Activated CD8-positive, alpha-beta memory T cell treated with anti-CD3 and anti-CD28 coated beads for 4 hours (primary cell): ENCODE measurements around the gene CETP.

Source experiments
- DNase-seq, 2 donors: peaks; one replicate each; pipeline ENCODE4 v3.0.0-alpha.2; 2020; ENCODE audit warnings: low read depth in 2 of 2

The CETP gene, protein sequence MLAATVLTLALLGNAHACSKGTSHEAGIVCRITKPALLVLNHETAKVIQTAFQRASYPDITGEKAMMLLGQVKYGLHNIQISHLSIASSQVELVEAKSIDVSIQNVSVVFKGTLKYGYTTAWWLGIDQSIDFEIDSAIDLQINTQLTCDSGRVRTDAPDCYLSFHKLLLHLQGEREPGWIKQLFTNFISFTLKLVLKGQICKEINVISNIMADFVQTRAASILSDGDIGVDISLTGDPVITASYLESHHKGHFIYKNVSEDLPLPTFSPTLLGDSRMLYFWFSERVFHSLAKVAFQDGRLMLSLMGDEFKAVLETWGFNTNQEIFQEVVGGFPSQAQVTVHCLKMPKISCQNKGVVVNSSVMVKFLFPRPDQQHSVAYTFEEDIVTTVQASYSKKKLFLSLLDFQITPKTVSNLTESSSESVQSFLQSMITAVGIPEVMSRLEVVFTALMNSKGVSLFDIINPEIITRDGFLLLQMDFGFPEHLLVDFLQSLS

DNA sequence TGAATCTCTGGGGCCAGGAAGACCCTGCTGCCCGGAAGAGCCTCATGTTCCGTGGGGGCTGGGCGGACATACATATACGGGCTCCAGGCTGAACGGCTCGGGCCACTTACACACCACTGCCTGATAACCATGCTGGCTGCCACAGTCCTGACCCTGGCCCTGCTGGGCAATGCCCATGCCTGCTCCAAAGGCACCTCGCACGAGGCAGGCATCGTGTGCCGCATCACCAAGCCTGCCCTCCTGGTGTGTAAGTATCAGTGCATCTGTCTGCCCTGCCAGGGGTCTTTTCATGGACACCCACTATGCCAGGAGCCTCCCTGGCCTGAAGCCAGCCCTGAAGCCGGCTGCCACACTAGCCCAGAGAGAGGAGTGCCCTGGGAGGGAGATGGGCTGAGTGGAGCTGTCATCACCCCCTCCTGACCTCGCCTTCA is at the start of gene CETP:
TSS of gene CETP (plus strand) at position 100 of the 431 bp plus-strand sequence. CDS start at position 130, 30 bp downstream.
- no peak for DNase-seq

DNA sequence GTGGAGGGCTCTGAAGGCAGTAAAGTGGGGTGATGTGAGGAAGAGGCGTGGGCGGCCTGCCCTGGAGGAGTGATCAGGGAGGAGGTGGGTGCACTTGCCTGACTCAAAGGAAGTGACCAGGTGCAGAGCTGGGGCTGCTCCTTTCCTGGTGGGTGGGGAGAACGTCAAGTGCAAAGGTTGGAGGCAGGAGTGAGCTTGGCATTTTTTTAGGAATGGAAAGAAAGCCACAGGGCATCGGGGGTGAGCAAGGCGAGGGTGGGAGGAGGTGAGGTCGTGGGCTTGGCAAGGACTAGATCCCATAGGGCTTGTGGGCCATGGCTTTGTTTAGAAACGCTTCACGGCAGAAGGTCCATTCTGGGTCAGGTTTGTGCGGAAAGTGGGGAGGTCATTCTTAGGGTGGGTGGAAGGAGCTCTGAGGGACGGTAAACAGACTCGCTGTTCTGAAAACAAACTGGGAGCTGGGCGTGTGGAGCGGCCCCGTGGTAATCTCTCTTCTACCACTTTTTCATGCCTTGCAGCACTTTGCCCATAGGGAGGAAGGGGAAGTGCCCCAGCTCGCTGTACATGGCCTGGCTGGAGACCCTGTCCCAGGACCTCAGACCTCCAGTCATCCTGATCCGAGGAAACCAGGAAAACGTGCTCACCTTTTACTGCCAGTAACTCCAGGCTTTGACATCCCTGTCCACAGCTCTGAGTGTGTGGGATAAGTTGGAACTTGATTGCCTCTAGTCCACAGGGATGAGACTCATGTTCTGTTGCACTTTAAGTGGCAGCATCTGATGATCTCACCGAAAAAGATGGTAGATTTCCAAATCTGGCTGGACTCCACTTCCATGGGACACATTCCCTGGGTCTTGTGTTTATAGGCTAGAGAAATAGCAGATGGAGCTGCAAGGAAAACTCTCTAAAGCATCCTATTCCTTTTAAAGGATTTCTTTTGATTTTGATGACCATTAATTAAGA is 48.7 kb upstream of the CETP start:
- no peak for DNase-seq

DNA sequence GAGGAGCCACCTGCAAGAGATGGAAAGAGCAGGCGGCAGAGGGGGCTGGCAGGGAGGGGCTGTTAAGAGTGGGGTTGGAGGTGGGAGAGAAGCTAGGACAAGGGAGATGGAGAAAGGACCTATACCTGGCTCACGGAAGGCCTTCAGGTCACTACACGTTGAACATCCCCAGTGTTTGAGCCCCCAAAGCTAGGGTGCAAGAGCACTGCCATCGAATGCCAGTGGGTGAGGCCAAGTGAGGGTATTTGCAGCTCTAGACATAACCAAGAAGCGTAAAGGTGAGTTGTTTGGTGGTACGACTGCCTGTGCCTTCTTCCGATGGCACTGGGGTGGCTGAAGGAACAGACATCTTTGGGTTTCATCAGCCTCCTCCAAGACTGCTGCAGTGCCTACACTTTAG is 46.9 kb upstream of the CETP start:
- no peak for DNase-seq

DNA sequence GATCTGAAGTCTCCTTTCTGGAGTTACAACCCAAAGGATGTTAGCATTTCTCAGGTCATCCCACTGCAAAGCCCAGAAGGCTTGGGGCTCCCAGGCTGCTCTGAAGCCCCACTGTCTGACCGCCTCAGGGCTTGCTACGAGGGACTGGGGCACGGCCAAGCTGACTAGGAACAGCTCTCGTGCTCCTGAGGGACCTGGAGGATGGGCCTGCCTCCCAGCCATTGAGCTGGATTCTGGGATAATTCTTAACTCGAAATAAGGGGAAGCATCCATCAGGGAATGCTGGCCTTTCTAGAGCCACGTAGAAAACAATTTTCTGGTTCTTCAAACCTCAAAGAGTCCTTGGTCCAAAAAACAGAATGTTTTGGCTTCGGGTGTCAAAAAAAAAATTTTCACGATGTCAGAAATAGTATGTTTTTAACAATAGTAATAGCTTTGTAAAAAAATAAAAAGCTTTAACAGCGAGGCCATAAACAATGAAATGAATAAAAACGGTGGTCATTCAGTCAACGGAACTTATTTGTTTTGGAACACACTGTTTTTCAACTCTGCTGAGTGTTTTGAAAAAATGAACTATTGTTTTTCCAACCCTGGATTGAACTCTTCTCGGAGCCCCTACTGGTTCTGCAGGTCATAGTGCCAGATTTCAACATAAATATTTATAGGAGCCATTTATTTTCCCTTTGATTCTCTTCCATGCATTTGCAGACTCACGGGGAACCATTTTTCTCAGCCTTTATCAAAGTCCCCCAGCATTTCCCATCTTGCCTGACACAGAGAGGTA is 46.2 kb upstream of the CETP start:
- DNase-seq = no peak

DNA sequence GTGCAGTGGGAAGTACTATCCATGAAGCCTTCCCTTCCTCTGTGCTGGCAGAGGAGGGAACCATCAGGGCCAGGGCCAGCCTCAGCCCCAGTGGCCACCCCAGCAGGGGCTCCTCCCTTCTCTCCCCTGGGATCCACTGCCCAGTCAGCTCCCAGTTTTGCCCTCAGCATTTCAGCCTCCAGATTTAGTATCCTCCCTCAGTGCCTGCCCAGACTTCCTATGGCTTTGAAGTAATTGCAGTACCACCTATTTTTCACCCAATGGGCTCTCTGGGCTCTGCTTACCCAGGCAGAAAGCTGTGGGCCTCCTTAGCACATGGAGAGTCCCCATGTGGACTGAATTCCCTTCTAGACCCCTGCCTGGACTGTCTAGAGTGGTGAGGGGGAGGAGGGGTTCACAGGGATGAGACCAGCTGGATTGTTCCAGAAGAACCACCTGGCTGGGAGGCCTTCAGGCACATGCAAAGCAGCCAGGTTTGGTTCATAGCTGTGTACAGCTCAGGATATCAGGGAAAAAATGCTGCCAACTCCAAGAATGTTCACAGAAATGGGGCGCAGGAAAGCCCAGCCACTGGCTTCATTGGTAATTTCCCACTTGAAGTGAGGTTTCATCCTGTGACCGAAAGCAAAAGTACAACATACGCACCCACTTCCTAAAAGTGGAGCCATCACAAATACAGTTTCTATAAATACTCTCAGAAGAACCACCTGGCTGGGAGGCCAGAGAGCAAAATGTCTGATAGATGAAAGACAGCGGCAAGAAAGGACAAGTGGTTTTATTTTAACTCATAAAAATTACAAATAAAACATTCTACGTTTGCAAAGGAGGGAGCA is 45.0 kb upstream of the CETP start:
- no peak for DNase-seq

DNA sequence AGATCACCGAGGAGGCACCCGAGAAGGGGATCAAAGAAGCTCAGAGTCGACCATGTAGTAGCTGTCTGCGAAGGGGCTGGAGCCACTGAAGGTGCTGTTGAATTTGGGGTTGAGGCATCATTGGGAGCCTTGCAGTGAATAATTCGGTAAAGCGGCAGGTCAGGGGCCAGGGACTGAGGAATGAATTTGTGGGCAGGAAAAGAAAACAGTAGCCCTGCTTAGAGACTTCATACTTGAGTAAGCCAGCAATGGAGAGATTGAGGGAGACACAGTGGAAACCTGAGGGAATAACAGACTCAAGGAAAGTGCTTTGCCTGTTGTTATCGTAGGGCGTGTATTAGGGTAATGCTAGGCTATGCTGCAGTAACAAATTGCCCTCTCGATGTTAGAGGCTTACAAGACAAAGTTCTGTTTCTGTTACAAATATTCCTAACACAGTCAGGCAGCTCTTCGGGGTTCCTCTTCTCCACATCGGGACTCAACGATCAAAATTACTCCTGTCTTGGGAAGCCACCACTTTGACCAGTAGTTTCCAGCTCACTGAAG is 43.2 kb upstream of the CETP start:
- DNase-seq = no peak

DNA sequence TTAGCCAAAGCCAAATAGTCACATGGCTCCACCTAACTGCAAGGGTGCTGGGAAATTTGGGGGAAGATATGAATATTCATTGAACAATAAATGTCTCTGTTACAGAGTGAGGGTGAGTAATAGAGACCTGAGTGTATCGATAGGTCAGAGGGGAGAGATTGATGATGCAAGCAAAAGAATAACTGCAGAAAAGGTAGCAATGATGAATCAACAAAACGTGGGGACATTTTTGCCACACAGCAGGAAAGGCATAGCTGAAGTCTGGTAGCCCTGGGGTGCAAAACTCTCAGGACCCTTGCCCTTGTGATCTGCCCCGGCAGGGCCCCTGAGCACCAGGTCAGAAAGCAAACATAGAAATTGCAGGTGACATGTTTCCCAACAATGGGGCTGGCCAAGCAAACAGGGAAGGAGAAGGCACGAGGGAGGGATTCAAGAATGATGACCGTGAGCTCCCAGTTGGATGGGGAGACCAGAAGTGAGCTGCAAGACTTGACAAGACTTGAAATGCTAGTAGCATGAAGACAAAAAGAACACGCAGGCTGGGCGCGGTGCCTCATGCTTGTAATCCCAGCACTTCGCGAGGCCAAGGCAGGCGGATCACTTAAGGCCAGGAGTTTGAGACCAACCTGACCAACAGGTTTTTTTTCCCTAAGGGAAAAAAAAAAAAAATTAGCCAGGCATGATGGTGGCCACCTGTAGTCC is 42.5 kb upstream of the CETP start:
- DNase-seq = no peak

DNA sequence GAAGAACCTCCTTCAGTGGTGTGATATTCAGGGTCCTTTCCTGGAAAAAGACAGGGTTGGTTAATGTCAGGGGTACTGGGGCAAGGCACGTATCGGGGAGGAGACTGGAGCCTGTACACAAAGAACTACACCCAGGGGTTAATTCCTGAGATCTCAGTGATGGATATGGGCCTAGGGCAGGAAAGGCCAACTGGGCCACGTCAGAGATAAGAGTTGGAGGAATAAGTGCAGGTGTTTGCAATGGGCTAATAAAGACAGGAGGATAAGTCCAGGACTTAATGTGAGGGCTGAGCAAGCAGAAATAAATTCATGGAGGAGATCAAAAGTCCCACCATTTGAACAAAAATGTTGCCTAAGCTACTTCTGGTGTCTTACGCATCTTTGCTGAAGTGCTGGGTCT is 40.2 kb upstream of the CETP start:
- DNase-seq = no peak

DNA sequence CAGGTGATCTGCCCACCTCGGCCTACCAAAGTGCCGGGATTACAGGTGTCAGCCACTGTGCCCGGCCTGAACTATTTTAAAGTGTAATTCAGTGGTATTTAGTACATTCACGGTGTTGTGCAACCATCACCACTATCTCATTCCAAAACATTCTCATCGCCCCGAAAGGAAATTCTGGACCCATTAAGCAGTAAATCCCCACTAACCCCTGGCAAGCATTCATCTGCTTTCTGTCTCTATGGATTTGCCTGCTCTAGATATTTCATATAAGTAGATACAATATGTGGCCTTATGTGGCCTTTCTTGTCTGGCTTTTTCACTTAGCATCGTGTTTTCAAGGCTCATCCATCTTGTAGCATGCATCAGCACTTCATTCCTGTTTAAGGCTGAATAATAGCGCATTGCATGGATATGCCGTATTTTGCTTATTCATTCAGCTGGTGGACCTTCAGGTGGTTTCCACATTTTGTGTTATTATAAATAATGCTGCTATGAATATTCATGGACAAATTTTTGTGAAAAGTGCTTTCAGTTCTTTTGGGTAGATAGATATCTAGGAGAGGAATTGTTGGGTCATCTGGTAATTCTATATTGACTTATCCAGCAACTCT is 38.2 kb upstream of the CETP start:
- no peak for DNase-seq

DNA sequence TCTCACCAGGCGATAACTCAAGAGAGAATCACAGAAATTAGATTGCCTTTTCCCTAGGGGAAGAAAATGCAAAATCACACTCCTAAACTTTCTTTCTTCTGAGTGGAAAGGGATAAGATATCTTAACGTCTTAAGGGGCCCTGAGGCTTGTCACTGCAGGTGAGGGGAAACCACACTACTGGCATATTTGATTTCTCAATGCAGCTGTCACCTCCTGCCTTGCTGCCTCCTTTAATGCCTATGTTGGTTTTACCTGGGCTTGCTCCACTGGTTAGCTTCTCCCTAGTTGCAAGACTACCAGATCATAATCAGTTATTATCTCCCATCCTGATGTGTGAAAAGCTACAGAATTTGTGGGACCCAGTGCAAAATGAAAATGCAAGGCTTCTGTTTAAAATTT is 34.3 kb upstream of the CETP start:
- no peak for DNase-seq

DNA sequence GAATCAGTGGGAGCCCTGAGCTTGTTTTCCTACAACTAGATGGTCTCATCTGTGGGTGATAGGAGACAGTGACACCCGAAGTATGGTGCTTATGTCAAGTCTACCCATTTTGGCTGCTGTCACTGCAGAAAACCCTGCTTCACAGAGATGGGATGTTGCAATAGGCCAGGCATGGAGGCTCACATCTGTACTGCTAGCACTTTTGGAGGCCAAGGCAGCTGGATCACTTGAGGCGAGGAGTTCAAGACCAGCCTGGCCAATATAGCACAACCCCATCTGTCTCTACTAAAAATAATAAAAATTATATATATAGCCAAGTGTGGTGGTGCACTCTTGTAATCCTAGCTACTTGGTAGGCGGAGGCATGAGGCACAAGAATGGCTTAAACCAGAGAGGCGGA is 32.1 kb upstream of the CETP start:
- DNase-seq = no peak

DNA sequence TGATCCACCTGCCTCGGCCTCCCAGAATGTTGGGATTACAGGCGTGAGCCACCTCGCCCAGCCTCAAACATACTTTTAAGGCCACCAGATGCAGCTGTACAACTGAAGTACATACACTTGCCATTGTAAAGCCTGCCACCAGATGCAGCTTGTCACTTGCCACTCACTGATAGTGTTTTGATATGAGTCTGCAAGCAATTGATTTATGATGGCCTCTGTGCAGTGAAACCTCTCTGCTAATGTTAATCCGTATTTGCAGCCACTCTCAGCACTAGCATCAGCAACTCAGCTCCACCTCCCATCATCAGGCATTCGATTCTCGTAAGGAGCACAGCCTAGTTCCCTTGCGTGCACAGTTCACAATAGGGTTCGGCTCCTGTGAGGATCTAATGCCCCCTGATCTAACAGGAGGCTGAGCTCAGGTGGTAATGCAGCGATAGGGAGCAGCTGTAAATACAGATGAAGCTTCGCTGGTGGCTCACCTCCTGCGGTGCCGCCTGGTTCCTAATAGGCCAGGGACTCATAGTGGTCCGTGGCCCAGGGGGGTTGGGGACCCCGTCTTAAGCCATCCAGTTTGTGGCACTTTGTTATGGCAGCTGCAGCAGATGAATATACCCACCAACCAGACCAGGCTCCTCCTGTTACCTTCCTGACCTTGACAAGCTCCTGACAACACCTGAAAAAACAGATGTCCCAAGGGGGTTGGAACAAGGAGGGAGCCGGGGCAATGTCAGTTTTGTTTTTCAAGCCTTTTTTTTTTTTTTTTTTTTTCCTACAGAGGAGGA is 31.1 kb upstream of the CETP start:
- DNase-seq = no peak

DNA sequence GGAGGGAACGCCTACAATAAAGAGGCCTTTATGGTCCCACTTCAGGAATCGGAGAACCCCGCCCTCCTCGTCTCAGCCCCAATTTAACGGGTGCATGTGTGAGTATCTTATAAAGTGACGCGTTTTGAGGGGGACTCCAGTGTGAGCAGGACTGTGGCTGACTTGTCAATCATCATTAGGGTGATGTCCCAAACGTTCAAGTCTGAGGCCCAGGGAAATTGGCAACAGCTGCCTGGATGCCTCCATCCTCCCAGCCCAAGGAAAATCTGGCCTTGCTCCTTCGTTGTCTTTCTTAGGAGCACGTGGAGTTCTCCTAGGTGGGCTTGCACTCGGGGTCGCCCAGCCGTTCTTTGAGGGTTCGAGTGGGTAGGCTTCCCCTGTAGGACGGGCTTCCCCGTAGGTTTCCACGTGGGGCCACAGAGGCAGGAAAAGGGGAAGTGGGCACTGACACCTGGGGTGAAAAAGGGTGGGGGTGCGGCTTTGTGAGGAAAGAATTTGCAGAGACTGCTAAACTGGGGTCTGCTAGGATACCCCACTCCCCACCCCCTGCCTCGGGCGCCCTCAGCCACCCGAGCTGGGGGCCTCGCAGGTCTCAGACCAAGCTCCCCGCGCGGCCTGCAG is 30.4 kb upstream of the CETP start:
- no peak for DNase-seq

DNA sequence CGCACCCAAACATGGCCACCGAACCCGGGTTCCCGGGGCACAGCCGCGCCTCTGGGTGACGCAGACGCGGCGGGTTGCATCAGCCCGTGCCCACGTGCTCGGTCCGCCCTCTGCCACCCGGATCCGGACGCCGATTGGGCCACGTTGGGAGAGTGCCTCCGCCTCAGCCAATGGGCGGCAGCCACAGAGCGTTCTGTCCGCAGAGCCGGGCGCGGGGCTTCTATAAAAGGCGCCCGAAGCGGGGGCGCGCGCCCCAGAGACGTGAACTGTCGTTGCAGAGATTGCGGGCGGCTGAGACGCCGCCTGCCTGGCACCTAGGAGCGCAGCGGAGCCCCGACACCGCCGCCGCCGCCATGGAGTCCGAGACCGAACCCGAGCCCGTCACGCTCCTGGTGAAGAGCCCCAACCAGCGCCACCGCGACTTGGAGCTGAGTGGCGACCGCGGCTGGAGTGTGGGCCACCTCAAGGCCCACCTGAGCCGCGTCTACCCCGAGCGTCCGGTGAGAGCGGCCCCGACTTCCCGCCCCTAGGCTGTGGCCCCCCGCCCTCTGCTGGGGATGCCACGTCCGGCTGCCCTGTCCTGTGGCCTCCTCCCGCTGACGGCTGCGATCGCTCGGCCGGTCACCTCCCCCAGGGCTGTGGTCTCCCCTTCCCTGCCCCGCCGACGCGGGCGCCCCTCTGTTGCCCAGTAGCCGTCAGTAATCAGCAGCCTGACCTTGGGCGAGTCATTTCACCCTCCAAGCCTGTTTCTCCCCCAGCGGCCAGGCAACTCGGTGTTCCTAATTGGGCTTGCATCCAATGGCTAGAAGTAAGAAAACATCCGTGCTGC is 29.6 kb upstream of the CETP start, which contains the start of gene HERPUD1:
TSS of gene HERPUD1 (plus strand) at position 251 of the 829 bp plus-strand sequence. CDS start at position 354, 103 bp downstream.
- peak; percentile 98 for DNase-seq

DNA sequence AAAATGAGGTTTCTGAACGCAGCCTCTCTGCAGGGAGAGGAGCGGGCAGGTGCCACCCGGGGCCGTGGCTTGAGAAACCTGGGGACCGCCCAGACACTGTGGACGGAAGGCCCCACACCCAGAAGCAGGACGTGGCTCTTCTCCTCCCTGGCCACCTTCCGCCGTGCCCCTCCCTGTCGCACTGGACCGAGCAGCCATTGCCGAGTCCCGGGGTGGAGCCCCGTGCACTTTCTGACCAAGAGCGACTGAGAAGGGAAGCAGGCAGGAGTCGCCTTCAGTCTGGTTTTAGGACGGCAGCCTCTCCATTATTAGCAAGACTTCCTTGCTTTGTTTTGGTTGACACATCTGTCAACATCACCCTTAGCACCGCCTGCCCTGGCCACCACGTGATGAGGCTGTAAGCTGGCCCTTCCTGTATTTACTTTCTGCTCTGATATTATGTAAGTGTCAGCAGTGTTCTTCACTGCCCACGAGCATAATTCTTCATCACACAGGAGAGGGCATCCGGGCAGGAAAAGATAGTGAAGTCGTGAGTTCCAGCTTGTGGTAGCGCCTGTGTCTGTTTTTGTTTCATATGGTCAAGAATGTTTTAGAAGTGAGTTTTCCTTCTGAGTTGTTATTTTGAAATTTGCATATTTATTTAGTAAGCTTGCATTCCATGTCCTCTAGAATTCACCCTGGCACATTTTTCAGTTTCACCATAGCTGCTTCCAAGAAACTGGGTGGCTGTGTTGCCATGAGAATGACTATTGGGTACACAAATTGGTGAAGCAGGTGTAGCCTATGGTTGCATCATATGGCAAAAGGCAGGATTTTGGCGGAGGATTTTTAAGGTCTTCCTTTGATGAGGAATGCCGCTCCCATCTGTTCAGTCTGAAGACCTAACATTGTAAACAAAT is 28.8 kb upstream of the CETP start:
- no peak for DNase-seq
